HG02943 (cell line): ENCODE data around the gene HOXD9.

Experiments used
- ATAC-seq: cut with Tn5 transposase; IDR thresholded peaks from one replicate; pipeline ENCODE4 v1.9.1; 2021; ENCODE audit warnings: mild to moderate bottlenecking, low read depth, moderate library complexity; ENCODE audit not compliant: unreplicated experiment

The HOXD9 gene

GRCh38 chr2:176122052-176122682 lies 352 bp upstream of the HOXD9 start:
- no peak for ATAC-seq

- ATAC-seq = no peak
Measured at GRCh38 chr2:176123411-176124109, 1.0 kb downstream of the HOXD9 start.

- no peak for ATAC-seq
Measured at GRCh38 chr2:176124110-176124946, 1.8 kb downstream of the HOXD9 start.

GRCh38 chr2:176124947-176125771 lies 2.6 kb downstream of the HOXD9 start:
- no peak for ATAC-seq

GRCh38 chr2:176125772-176126054 lies 3.2 kb downstream of the HOXD9 start:
- ATAC-seq = no peak

- ATAC-seq = no peak
Measured at GRCh38 chr2:176126929-176127773, 4.6 kb downstream of the HOXD9 start.

GRCh38 chr2:176127774-176128072 lies 5.2 kb downstream of the HOXD9 start:
- ATAC-seq = no peak

- ATAC-seq = no peak
Measured at GRCh38 chr2:176128172-176128981, 5.9 kb downstream of the HOXD9 start.

- ATAC-seq = no peak
Measured at GRCh38 chr2:176128982-176129796, 6.7 kb downstream of the HOXD9 start, which contains the start of gene HOXD8. Gene HOXD8, plus strand, starts transcription at chr2:176129705. Its CDS starts 662 bp downstream, at chr2:176130367.

GRCh38 chr2:176129813-176130146 lies 7.3 kb downstream of the HOXD9 start:
- no peak for ATAC-seq

GRCh38 chr2:176130147-176130956 lies 7.8 kb downstream of the HOXD9 start:
- no peak for ATAC-seq

GRCh38 chr2:176130957-176131847 lies 8.7 kb downstream of the HOXD9 start:
- no peak for ATAC-seq

GRCh38 chr2:176131848-176132158 lies 9.3 kb downstream of the HOXD9 start:
- ATAC-seq = no peak

GRCh38 chr2:176132205-176133171 lies 10.0 kb downstream of the HOXD9 start:
- ATAC-seq = no peak

- ATAC-seq = no peak
Measured at GRCh38 chr2:176133389-176133788, 10.9 kb downstream of the HOXD9 start.

GRCh38 chr2:176134035-176134434 lies 11.5 kb downstream of the HOXD9 start:
- no peak for ATAC-seq
